DMS79 treated with DMSO at 0.1 percent for 48 hours (cell line): ENCODE measurements around the gene MEAK7.

Experiments
- DNase-seq: peaks from one replicate; lab custom pipeline; 2025; lab: John Stamatoyannopoulos, UW

MEAK7 gene

DNA sequence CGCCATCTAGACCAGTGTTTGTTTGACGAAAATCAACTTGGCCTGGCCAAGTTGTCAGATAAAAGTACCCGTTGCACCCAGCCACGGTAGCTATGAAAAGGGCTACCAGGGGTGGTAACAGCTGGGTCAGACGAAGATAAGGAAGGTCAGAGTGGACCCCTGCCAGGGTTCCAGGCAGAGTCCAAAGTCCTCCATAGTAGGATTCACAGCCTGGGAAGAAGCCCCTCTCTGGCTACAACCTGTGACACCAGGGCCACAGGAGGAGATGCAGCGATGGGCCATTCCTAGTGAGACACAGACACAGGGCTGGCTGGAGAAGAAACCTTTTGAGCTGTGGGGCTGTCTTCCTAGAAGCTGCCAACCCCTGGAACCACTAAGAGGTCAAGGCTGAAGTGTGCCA is 39.3 kb downstream of the MEAK7 start:
- DNase-seq, result no peak

DNA sequence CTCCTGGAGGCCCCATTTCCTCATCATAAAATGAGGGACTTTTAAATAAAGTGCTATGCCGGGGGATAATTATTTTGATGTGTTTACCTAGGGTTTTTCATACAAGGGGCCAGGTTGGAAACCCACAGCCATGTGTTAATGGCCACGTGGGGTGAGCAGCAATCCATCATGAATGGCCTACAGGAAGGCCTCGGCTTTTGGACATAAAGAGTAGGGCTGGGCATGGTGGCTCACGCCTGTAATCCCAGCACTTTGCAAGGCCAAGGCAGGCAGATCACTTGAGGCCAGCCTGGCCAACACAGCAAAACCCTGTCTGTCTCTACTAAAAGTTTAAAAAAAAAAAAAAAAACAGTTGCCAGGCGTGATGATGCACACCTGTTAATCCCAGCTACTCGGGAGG is 40.3 kb downstream of the MEAK7 start:
- DNase-seq, result no peak

GRCh38 chr16:84463221-84463620 is 41.2 kb downstream of the MEAK7 start:
- no peak for DNase-seq

DNA sequence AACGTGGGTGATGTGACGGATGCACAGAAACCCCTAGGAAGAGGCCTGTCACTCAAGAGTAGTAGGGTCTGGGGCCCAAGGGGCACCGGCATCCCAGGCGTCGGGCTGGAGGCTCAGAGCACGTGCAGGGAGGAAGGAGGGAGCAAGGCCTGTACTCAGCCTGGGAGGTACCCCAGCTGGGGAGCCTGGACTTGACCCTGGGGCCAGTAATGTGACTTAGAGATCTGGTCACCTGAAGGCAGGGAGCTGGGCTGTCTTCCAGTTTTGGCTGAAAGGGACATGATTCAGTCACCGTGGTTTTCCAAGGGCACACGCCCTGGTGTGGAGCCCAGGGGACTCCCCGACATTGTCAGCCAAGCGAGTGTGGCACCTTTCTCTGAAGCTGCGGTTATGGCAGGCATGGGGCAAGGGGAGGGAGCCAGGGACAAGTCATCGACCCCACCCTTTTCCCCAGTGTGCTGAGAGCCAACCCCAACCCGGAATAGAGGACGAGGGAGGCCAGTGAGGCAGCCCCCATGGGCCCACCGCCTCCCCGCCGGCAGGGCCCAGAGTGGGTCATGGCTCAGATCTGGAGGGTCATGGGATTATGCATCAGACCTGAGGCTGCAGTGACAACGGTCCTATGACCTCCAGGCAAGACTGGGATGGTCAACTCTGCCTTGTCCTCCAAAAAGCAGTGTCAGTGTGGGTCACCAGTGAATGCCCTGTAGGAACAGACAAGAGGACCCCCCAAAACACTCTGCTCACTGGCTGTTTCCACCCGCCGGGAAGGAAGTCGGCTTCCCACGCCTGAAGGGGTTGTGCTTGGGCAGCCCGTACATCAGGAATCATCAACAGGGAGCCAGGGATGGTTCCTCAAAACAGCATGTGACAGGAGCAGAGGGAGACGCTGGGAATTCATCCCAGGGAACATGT is 41.9 kb downstream of the MEAK7 start:
- no peak for DNase-seq

DNA sequence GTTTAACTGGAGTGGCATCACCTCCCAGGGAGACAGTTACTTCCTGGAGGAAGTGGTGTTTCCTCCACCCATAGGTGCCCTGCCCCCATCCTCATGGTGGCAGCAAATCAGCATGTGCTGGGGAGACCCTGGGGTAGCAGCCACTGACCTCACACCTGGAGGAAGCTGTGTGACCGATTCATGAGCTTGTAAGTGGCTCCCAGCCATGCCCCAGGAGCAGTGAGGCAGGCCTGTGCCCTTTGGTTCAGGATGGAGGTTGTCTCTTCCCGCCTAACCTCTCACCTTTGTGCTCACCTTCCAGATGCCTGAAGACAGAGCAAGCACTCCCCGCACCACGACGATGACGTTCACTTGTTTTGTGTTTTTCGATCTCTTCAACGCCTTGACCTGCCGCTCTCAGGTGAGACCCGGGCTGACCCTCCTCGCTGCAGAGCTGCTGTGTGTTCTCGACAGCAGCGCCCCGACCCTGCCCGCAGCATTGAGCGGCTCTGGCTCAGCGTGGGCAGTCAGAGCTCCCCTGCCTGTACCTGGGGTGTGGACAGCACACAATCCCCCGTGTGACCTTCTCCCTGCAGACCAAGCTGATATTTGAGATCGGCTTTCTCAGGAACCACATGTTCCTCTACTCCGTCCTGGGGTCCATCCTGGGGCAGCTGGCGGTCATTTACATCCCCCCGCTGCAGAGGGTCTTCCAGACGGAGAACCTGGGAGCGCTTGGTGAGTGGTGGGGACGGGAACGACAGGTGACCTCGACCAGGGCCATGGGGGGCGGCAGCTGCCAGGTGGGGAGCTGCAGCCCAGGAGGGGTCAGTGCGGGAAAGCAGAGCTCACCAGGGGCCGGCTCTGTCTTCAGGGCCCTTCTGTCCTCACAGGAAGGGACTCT is 42.8 kb downstream of the MEAK7 start:
- DNase-seq, result no peak

DNA sequence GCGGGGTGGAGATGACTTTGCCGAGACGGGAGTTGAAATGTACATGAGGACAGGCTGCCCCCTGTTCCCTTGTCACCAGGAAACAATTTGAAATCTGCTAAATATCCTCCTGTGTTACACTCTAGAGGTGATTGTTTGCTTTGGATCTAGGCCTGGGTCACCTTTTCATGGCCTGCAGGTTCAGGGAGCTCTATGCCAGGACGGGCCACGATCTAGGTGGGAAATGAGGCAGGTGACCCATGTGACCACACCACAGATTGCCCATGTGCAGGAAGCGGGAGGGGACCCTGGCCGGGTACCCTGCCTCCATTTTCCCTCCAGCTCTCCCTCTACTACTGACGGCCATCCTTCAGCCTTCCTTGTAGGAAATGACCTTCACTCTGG is 43.4 kb downstream of the MEAK7 start:
- DNase-seq, result no peak

DNA sequence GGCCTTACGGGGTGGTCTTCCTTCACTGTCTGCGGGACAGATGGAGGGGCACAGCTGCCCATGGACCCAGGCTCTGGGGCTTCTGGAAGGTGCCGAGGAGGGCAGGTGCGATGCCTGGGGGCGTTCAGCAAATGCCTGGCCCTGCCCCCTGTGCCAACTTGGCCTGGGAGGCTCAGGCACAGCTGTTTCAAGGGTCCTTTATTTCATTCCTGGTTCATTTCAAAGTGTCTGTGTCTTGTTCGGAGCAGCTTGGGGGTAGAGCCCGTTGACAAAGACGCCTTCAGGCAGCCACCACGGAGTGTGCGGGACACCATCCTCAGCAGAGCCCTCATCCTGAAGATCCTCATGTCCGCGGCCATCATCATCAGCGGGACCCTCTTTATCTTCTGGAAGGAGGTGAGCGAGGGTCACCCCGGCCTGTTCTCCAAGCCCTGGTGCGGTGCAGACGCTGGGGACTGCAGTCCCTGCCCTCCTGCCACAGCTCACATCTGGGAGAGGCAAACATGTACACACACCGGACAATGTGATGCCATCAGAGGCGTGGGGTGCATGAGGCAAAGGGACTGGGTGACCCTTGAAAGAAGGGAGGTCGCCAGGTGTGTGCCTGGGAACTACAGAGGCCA is 43.9 kb downstream of the MEAK7 start:
- peak; percentile 14 for DNase-seq

- peak; percentile 36 for DNase-seq
These were observed 44.5 kb downstream of the MEAK7 start for GRCh38 chr16:84459941-84460405.

DNA sequence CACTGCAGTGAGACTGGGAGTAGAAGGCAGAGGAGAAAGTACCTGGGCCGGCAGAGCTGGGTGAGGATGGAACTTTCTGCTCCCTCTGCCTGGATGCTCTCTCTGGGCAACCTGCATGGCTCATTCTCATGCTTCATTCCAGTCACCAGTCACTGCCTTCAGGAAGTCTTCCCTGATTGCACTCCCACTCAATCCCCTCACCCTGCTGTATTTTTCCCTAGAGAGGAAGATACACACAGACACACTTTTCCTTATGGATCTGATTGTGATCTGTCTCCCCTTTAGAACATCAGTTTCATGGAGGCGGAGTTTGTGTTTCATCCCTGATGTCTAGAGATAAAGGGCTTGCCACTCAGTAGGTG is 44.9 kb downstream of the MEAK7 start:
- DNase-seq, result no peak

- DNase-seq, result no peak
These were observed 45.6 kb downstream of the MEAK7 start for GRCh38 chr16:84458606-84459532.

DNA sequence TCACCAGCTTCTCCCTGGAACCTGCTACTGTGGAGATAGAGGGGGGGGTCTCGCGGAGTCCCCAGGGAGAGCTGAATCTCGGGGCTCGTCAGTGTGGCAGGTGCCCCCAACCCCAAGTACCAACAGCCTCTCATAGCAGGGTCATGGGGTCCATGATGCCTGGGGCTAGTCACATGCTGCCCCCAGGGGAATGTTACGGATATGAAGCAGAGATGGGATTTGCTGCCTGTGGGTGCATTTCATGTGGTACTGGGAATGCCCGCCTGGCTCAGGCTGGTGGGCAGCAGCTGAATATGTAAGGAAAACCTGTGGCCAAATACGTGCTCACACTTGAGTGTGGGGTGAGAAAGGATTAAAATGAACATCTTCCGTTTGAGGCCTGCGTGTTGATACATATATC is 49.4 kb downstream of the MEAK7 start:
- no peak for DNase-seq
